Inferior parietal cortex (tissue), 1 donor: ENCODE data around the gene CABP2.
"Not testable (repeated sequence)": the region's sequence is repeated elsewhere in the genome, so short reads cannot be mapped to it uniquely, and the experiment has no call there.

Experiments
- DNase-seq: peaks from one replicate; pipeline ENCODE4 v3.0.0-alpha.2; 2016; ENCODE audit errors: extremely low spot score

CABP2 gene

GRCh38 chr11:67476692-67477091 lies 46.6 kb downstream of the CABP2 start:
- not testable (repeated sequence) for DNase-seq

- no peak for DNase-seq
Observed at GRCh38 chr11:67472882-67473281, 50.4 kb downstream of the CABP2 start.

GRCh38 chr11:67470337-67471002 lies 52.8 kb downstream of the CABP2 start:
- no peak for DNase-seq

GRCh38 chr11:67469508-67469811 lies 53.8 kb downstream of the CABP2 start:
- no peak for DNase-seq
